Parathyroid adenoma (tissue), 2 donors: ENCODE results near the gene KRT1.

ENCODE experiments used
- H2AFZ ChIP-seq: fragments of 300-600 bp; sonication (generic); one replicate; pipeline ENCODE4 v1.7.0; 2017; ENCODE audit warnings: antibody characterized with exemption, mild to moderate bottlenecking
- H3K27ac ChIP-seq: fragments of 300-600 bp; sonication (generic); one replicate; pipeline ENCODE4 v1.7.0; 2017
- H3K27me3 ChIP-seq: fragments of 300-600 bp; sonication (generic); one replicate; pipeline ENCODE4 v1.7.0; 2017; ENCODE audit warnings: low read length; ENCODE audit not compliant: control insufficient read depth, insufficient read depth
- H3K36me3 ChIP-seq: fragments of 300-600 bp; sonication (generic); one replicate; pipeline ENCODE4 v1.7.0; 2017; ENCODE audit warnings: low read length; ENCODE audit not compliant: control insufficient read depth, insufficient read depth
- H3K4me1 ChIP-seq: fragments of 300-600 bp; sonication (generic); one replicate; pipeline ENCODE4 v1.7.0; 2017; ENCODE audit warnings: control low read depth
- H3K4me2 ChIP-seq: fragments of 300-600 bp; sonication (generic); one replicate; pipeline ENCODE4 v1.7.0; 2017; ENCODE audit warnings: low read length
- H3K4me3 ChIP-seq: fragments of 300-600 bp; sonication (generic); one replicate; pipeline ENCODE4 v1.7.0; 2017; ENCODE audit warnings: low read depth, low read length
- H3K79me2 ChIP-seq: fragments of 300-600 bp; sonication (generic); one replicate; pipeline ENCODE4 v1.7.0; 2017; ENCODE audit warnings: control low read depth
- H3K9ac ChIP-seq: fragments of 300-600 bp; sonication (generic); one replicate; pipeline ENCODE4 v1.7.0; 2017; ENCODE audit warnings: mild to moderate bottlenecking
- H3K9me3 ChIP-seq: fragments of 300-600 bp; sonication (generic); one replicate; pipeline ENCODE4 v1.7.0; 2017; ENCODE audit warnings: low read length; ENCODE audit not compliant: control insufficient read depth
- TF ChIP-seq, protein P1 (sequence below): fragments of 300-600 bp; sonication (generic); IDR thresholded peaks from one replicate; pipeline ENCODE4 v1.7.0; 2017; ENCODE audit warnings: antibody characterized with exemption, mild to moderate bottlenecking
- donor health status: primary hyperparathyroidism.

The KRT1 gene

GRCh38 chr12:52701281-52701680, 21.1 kb upstream of the KRT1 start:
- TF ChIP-seq, protein P1, sequence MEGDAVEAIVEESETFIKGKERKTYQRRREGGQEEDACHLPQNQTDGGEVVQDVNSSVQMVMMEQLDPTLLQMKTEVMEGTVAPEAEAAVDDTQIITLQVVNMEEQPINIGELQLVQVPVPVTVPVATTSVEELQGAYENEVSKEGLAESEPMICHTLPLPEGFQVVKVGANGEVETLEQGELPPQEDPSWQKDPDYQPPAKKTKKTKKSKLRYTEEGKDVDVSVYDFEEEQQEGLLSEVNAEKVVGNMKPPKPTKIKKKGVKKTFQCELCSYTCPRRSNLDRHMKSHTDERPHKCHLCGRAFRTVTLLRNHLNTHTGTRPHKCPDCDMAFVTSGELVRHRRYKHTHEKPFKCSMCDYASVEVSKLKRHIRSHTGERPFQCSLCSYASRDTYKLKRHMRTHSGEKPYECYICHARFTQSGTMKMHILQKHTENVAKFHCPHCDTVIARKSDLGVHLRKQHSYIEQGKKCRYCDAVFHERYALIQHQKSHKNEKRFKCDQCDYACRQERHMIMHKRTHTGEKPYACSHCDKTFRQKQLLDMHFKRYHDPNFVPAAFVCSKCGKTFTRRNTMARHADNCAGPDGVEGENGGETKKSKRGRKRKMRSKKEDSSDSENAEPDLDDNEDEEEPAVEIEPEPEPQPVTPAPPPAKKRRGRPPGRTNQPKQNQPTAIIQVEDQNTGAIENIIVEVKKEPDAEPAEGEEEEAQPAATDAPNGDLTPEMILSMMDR, result no peak
- H3K27me3 ChIP-seq, result no peaks in the 10 kb centered on the region
- H3K79me2 ChIP-seq, result no peaks in the 10 kb centered on the region

GRCh38 chr12:52699960-52700359, 19.8 kb upstream of the KRT1 start:
- no peak overlapping the region for H2AFZ ChIP-seq
- H3K27ac ChIP-seq, result no peak overlapping the region
- no peaks in the 10 kb centered on the region for H3K4me1 ChIP-seq
- no peaks in the 10 kb centered on the region for H3K36me3 ChIP-seq
- no peak overlapping the region for H3K9ac ChIP-seq
- H3K4me3 ChIP-seq, result no peak overlapping the region
- TF ChIP-seq, protein P1, result no peak
- no peaks in the 10 kb centered on the region for H3K79me2 ChIP-seq
- no peaks in the 10 kb centered on the region for H3K9me3 ChIP-seq
- H3K4me2 ChIP-seq, result no peak overlapping the region
- H3K27me3 ChIP-seq, result no peaks in the 10 kb centered on the region

More at GRCh38 chr12:52701281-52701680, 21.1 kb upstream of the KRT1 start:
- H3K4me2 ChIP-seq, result no peak overlapping the region
- H3K36me3 ChIP-seq, result no peaks in the 10 kb centered on the region
- no peak overlapping the region for H3K4me3 ChIP-seq
- H3K4me1 ChIP-seq, result no peaks in the 10 kb centered on the region
- H3K9ac ChIP-seq, result no peak overlapping the region
- no peak overlapping the region for H2AFZ ChIP-seq
- no peak overlapping the region for H3K27ac ChIP-seq
- H3K9me3 ChIP-seq, result no peaks in the 10 kb centered on the region

GRCh38 chr12:52699373-52699772, 19.2 kb upstream of the KRT1 start:
- TF ChIP-seq, protein P1, result no peak
- no peak overlapping the region for H3K4me3 ChIP-seq
- no peaks in the 10 kb centered on the region for H3K79me2 ChIP-seq
- H3K36me3 ChIP-seq, result no peaks in the 10 kb centered on the region
- H3K4me2 ChIP-seq, result no peak overlapping the region
- no peak overlapping the region for H3K27ac ChIP-seq
- H2AFZ ChIP-seq, result no peak overlapping the region
- no peaks in the 10 kb centered on the region for H3K27me3 ChIP-seq
- H3K9me3 ChIP-seq, result no peaks in the 10 kb centered on the region
- no peaks in the 10 kb centered on the region for H3K4me1 ChIP-seq
- H3K9ac ChIP-seq, result no peak overlapping the region

DNA sequence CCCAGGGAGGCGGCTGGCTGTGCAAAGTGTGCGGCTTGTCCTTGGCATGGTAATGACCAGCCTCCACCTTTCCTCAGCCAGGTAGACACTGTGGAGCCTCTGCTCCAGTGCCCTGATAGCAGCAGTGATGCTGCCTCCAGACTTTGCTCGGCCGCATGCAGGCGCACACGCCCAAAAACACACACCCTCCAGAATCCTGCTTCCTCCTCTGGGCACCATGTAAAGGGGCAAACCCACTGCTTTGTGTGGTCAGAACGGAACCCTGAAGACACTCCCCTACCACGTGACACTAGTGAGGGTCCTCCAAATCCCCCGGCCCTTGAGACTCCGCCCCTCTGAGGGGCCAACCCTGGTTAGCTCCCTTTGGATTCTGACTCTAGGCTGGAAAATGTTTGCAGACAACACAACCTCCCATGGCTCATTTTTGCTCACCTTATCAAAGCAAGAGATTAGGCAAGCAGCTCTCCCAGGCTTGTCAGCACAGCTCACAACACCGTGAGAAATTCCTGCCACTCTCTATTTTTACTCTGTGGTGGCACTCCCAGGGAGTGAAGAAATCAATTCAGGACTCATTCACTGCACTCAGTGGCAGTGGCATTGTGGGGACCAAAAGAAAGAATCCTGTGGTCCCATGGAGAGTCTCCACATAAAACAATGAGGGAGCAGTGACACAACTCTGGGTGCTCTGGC, 18.6 kb upstream of the KRT1 start:
- no peaks in the 10 kb centered on the region for H3K27me3 ChIP-seq
- no peak overlapping the region for H3K27ac ChIP-seq
- H3K4me3 ChIP-seq, result no peak overlapping the region
- no peak overlapping the region for H3K9ac ChIP-seq
- no peak overlapping the region for H2AFZ ChIP-seq
- H3K4me2 ChIP-seq, result no peak overlapping the region
- H3K9me3 ChIP-seq, result no peaks in the 10 kb centered on the region
- H3K36me3 ChIP-seq, result no peaks in the 10 kb centered on the region
- TF ChIP-seq, protein P1, result no peak
- no peaks in the 10 kb centered on the region for H3K4me1 ChIP-seq
- no peaks in the 10 kb centered on the region for H3K79me2 ChIP-seq

- Histone ChIP-seq H2AFZ (no peak overlapping the region), H3K36me3 (no peaks in the 10 kb centered on the region), H3K4me1 (no peaks in the 10 kb centered on the region), H3K27ac (no peak overlapping the region), H3K4me3 (no peak overlapping the region), H3K27me3 (no peaks in the 10 kb centered on the region), H3K9me3 (no peaks in the 10 kb centered on the region), H3K9ac (no peak overlapping the region), H3K79me2 (no peaks in the 10 kb centered on the region), H3K4me2 (no peak overlapping the region)
- TF ChIP-seq, protein P1, result no peak
Measured at GRCh38 chr12:52697058-52697582, 16.9 kb upstream of the KRT1 start.
